HCT116 (cell line): ENCODE measurements around the gene ADGRA1.

Experiments used
- CTCF ChIP-seq, 3 experiments: fragments of 200-600 bp in 1 of 3; sonication (generic) in 1 of 3; IDR thresholded peaks in 2 of 3; conservative IDR thresholded peaks in 1 of 3; 2 replicates each; pipeline ENCODE4 v1.5.1; 2012 to 2017; ENCODE audit warnings: low read depth in 2 of 3, low read length in 2 of 3, antibody characterized with exemption in 1 of 3, borderline replicate concordance in 1 of 3, control low read depth in 1 of 3, mild to moderate bottlenecking in 1 of 3, mixed read lengths in 1 of 3, mixed run types in 1 of 3, moderate library complexity in 1 of 3; ENCODE audit not compliant: insufficient read depth in 1 of 3
- EZH2 ChIP-seq: fragments of 200-600 bp; sonication (generic); IDR thresholded peaks from 2 replicates; pipeline ENCODE4 v1.6.1; 2017; ENCODE audit warnings: antibody characterized with exemption, mixed run types
- MAX ChIP-seq: IDR thresholded peaks from 2 replicates; pipeline ENCODE4 v1.6.1; 2012
- RAD21 ChIP-seq: IDR thresholded peaks from 2 replicates; pipeline ENCODE4 v1.6.1; 2012; ENCODE audit warnings: low read depth, mild to moderate bottlenecking
- ZNF274 ChIP-seq: fragments of 200-500 bp; sonication (Bioruptor generic); IDR thresholded peaks from 2 replicates; pipeline ENCODE4 v1.6.1; 2014; ENCODE audit warnings: mild to moderate bottlenecking, low read depth, low read length, inconsistent platforms

- no peak for TF ChIP-seq CTCF (IDR thresholded peaks at IDR 0.05 in 2 of 3, conservative IDR thresholded peaks at IDR 0.05 in 1 of 3; ENCODE audit: borderline replicate concordance in 1 of 3, insufficient read depth in 1 of 3, low read depth in 2 of 3, low read length in 2 of 3)
- TF ChIP-seq MAX: no peak
- TF ChIP-seq RAD21: no peak
- no peak for TF ChIP-seq EZH2
- no peak for TF ChIP-seq ZNF274
Measured at GRCh38 chr10:133093291-133093690, 5.6 kb downstream of the ADGRA1 start.
